SU-DHL-6 (cell line): ENCODE measurements around the gene PRKG2.

Source experiments
- CTCF ChIP-seq: fragments of 200-600 bp; sonication (generic); IDR thresholded peaks from one replicate; pipeline ENCODE4 v1.5.1; 2017; ENCODE audit warnings: antibody characterized with exemption, mild to moderate bottlenecking, low read length, moderate library complexity; ENCODE audit not compliant: insufficient read depth, poor library complexity, severe bottlenecking
- EZH2phosphoT487 ChIP-seq: fragments of 200-600 bp; sonication (generic), shearing (Covaris generic); conservative IDR thresholded peaks from 2 replicates; pipeline ENCODE4 v1.6.1; 2018; ENCODE audit warnings: mild to moderate bottlenecking, antibody characterized with exemption, low read length, moderate library complexity, mixed read lengths

- TF ChIP-seq CTCF (no peak), EZH2phosphoT487 (no peak)
These were observed 710 bp downstream of the PRKG2 start for GRCh38 chr4:81214144-81214880.
